Spleen (tissue), 11 donors: ENCODE measurements around the gene FASN. TPM values are rescaled to one million over a fixed set of nuclear protein-coding genes. Genes with fewer than 3 reads are reported as not detected.
A peak's percentile ranks its signal among the peaks of the same experiment; 100 is the strongest.

Experiments used
- DNase-seq: peaks from one replicate; pipeline ENCODE4 v3.0.0-alpha.2; 2020
- H3K27ac ChIP-seq, 8 donors: fragments of 200-600 bp; sonication (generic) in 7 of 8; 1 replicate in 4 of 8; 2 replicates in 4 of 8; pipeline versions ENCODE4 v1.5.0 to v1.8.0; 2016 to 2021; ENCODE audit warnings: inconsistent platforms in 4 of 8, mild to moderate bottlenecking in 4 of 8, moderate library complexity in 1 of 8
- H3K27me3 ChIP-seq, 7 donors: fragments of 200-600 bp; sonication (generic) in 6 of 7; replicated peaks in 1 of 7; 1 replicate in 4 of 7; 2 replicates in 3 of 7; pipeline versions ENCODE4 v1.5.0 to v1.8.0; 2016 to 2021; ENCODE audit warnings: inconsistent platforms in 3 of 7, mild to moderate bottlenecking in 1 of 7
- H3K36me3 ChIP-seq, 6 donors: fragments of 200-600 bp; sonication (generic) in 5 of 6; 1 replicate in 4 of 6; 2 replicates in 2 of 6; pipeline versions ENCODE4 v1.5.0 to v1.8.0; 2016 to 2021; ENCODE audit warnings: inconsistent platforms in 2 of 6
- H3K4me1 ChIP-seq, 6 donors: fragments of 200-600 bp; sonication (generic) in 5 of 6; 1 replicate in 3 of 6; 2 replicates in 3 of 6; pipeline versions ENCODE4 v1.5.0 to v1.8.0; 2016 to 2021; ENCODE audit warnings: inconsistent platforms in 3 of 6
- H3K4me3 ChIP-seq, 8 donors: fragments of 200-600 bp; sonication (generic) in 7 of 8; 1 replicate in 4 of 8; 2 replicates in 4 of 8; pipeline versions ENCODE4 v1.5.0 to v1.8.0; 2016 to 2021; ENCODE audit warnings: inconsistent platforms in 4 of 8, mild to moderate bottlenecking in 4 of 8, moderate library complexity in 2 of 8
- H3K9me3 ChIP-seq, 8 donors: fragments of 200-600 bp; sonication (generic) in 7 of 8; 1 replicate in 4 of 8; 2 replicates in 4 of 8; pipeline versions ENCODE4 v1.5.0 to v1.8.0; 2016 to 2021; ENCODE audit warnings: inconsistent platforms in 4 of 8
- CTCF ChIP-seq, 11 experiments: fragments of 200-600 bp in 7 of 11; fragments of 450-650 bp in 4 of 11; sonication (generic) in 4 of 11; IDR thresholded peaks in 8 of 11; conservative IDR thresholded peaks in 3 of 11; 1 replicate in 7 of 11; 2 replicates in 4 of 11; pipeline versions ENCODE4 v1.4.0 to v1.8.0; 2016 to 2021; ENCODE audit warnings: antibody characterized with exemption in 11 of 11, inconsistent platforms in 4 of 11, mild to moderate bottlenecking in 1 of 11
- POLR2A ChIP-seq, 3 donors: fragments of 450-650 bp; IDR thresholded peaks; one replicate each; pipeline ENCODE4 v1.5.1; 2017; ENCODE audit warnings: antibody characterized with exemption in 3 of 3, mild to moderate bottlenecking in 1 of 3
- POLR2AphosphoS5 ChIP-seq, 3 donors: sonication (generic); formaldehyde crosslinking; IDR thresholded peaks; one replicate each; pipeline ENCODE4 v1.5.1; 2017; ENCODE audit warnings: antibody characterized with exemption in 3 of 3
- WGBS, 5 donors: extraction: QIAGEN DNeasy Blood & Tissue Kit in 3 of 5; methylation state at CpG; one replicate each; pipeline versions ENCODE4 v1.1.5 to v1.1.7; 2013 to 2018; 5-methylcytosine and 5-hydroxymethylcytosine counted together
- intact Hi-C: fragments of 100-400 bp; cut with DNase I; formaldehyde crosslinking; loops from one replicate; pipeline ENCODE4 v1.15.0; 2023; ENCODE audit warnings: low total_unique reads
- polyA plus RNA-seq, 3 donors: library from polyadenylated mRNA; stranded (reverse); fragments of 200-250 nt; gene quantifications; one replicate each; pipeline ENCODE4 v1.2.1, GENCODE V29; 2013
- total RNA-seq, 7 donors: library from RNA; depleted of rRNA in 3 of 7; stranded (reverse); fragments of >200 nt in 3 of 7; fragmentation: NEBNext Ultra II Directional in 4 of 7; extraction: Animal tissue kit (Norgen Biotek cat#: 25700) in 4 of 7; gene quantifications; one replicate each; pipeline versions ENCODE4 v1.1.0 to v1.2.1, GENCODE V29; 2016 to 2021
- donor health status: healthy with polysubstance abuse.
- donor health status: DM: no; HTN: no; CAD: no; lungs with moderate emphysema.
- donor health status: DM: no; HTN: no; CAD: no.
- donor health status: Bipolar disorder and iron deficiency.
- donor health status: healthy.
- donor health status: DM: no; HTN: no; CAD: no.
- donor health status: DM: yes; HTN: yes; CAD: no.

The FASN gene
- total and polyA plus RNA-seq, 10 donors, result 9.3 to 45.2 (median 21.3) TPM

GRCh38 chr17:82065638-82066303 lies 32.3 kb downstream of the FASN start, which contains the start of gene DUS1L:
TSS of gene DUS1L (minus strand) at chr17:82065804. CDS start at chr17:82065059, 745 bp downstream.
- intact Hi-C loops, result no loop called here
- Histone ChIP-seq H3K27ac (peak within 1 kb of the TSS; percentile 84 to 94 (median 90)), H3K36me3 (peaks cover 0 to 34% (median 26%) of the 10 kb centered on the region in 6 donors), H3K4me3 (peak within 1 kb of the TSS; percentile 73 to 96 (median 91)), H3K4me1 (peaks cover 17 to 47% (median 34%) of the 10 kb centered on the region in 6 donors), H3K9me3 (no peaks in the 10 kb centered on the region), H3K27me3 (no peaks in the 10 kb centered on the region)
- 10 to 35% (median 10%) methylated on average over 24 to 88 of the region's 88 CpGs for WGBS, 5 donors
- DNase-seq, result peak; percentile 91
- peak in 1 of 3 donors; percentile 98 for TF ChIP-seq POLR2A (IDR thresholded peaks at IDR 0.05)
- peak; percentile 84 to 91 (median 85) for TF ChIP-seq POLR2AphosphoS5 (IDR thresholded peaks at IDR 0.05)
- no peak for TF ChIP-seq CTCF (IDR thresholded peaks at IDR 0.05 in 8 of 11, conservative IDR thresholded peaks at IDR 0.05 in 3 of 11)

GRCh38 chr17:82065193-82065637 lies 32.8 kb downstream of the FASN start:
- Histone ChIP-seq H3K27ac (peak overlapping the region in 7 of 8 donors; percentile 88 to 94 (median 91)), H3K4me3 (peak overlapping the region; percentile 73 to 96 (median 91)), H3K27me3 (no peaks in the 10 kb centered on the region), H3K4me1 (peaks cover 17 to 47% (median 34%) of the 10 kb centered on the region in 6 donors), H3K9me3 (no peaks in the 10 kb centered on the region), H3K36me3 (peaks cover 0 to 40% (median 32%) of the 10 kb centered on the region in 6 donors)
- DNase-seq, result peak; percentile 86
- WGBS, 5 donors, result 1 to 2% (median 1%) methylated on average over 23 to 47 of the region's 47 CpGs
- intact Hi-C loops, result no loop called here
- TF ChIP-seq CTCF (IDR thresholded peaks at IDR 0.05 in 8 of 11, conservative IDR thresholded peaks at IDR 0.05 in 3 of 11) (no peak), POLR2AphosphoS5 (IDR thresholded peaks at IDR 0.05) (no peak), POLR2A (IDR thresholded peaks at IDR 0.05) (no peak)

- H3K36me3 ChIP-seq, result peaks cover 0 to 46% (median 38%) of the 10 kb centered on the region in 6 donors
- 41 to 57% (median 51%) methylated on average over 17 to 36 of the region's 36 CpGs for WGBS, 5 donors
- no peak for TF ChIP-seq POLR2AphosphoS5 (IDR thresholded peaks at IDR 0.05)
- no peak for TF ChIP-seq POLR2A (IDR thresholded peaks at IDR 0.05)
- no peak for TF ChIP-seq CTCF (IDR thresholded peaks at IDR 0.05 in 8 of 11, conservative IDR thresholded peaks at IDR 0.05 in 3 of 11)
- H3K27me3 ChIP-seq, result no peaks in the 10 kb centered on the region
- H3K9me3 ChIP-seq, result no peaks in the 10 kb centered on the region
- DNase-seq, result no peak
- peak overlapping the region; percentile 73 to 96 (median 91) for H3K4me3 ChIP-seq
- peaks cover 17 to 51% (median 35%) of the 10 kb centered on the region in 6 donors for H3K4me1 ChIP-seq
- peak overlapping the region in 7 of 8 donors; percentile 88 to 94 (median 91) for H3K27ac ChIP-seq
- intact Hi-C loops, result no loop called here
Observed at GRCh38 chr17:82064433-82065192, 33.4 kb downstream of the FASN start.
